Peyer's patch (tissue), 4 donors: ENCODE results near the gene DHTKD1.

Experiments
- CTCF ChIP-seq, 6 experiments: fragments of 450-650 bp in 4 of 6; fragments of 200-600 bp in 2 of 6; sonication (generic) in 1 of 6; IDR thresholded peaks; one replicate each; pipeline ENCODE4 v1.5.1; 2017 to 2019; ENCODE audit warnings: antibody characterized with exemption in 6 of 6, mild to moderate bottlenecking in 3 of 6, moderate library complexity in 1 of 6
- POLR2A ChIP-seq, 2 donors: fragments of 450-650 bp; IDR thresholded peaks; one replicate each; pipeline ENCODE4 v1.5.1; 2017; ENCODE audit warnings: antibody characterized with exemption in 2 of 2, mild to moderate bottlenecking in 2 of 2, moderate library complexity in 2 of 2

DNA sequence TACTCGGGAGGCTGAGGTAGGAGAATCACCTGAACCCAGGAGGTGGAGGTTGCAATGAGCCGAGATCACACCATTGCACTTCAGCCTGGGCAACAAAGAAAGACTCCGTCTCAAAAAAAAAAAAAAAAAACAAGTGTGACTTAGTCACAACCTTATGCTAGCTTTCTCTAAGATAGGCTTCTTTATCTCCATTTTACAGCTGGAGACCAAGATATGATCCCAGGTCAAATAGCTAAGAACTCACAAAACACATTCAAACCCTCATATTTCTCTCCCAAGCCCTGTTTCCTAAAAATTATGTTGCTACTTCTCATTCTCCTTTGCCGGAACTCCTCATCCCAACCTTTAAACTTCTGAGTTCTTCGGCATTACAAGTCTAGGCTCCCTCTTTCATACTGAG, 13.0 kb upstream of the DHTKD1 start:
- no peak for TF ChIP-seq CTCF (IDR thresholded peaks at IDR 0.05)
- no peak for TF ChIP-seq POLR2A (IDR thresholded peaks at IDR 0.05)
